HK-2 (cell line): ENCODE measurements around the gene ATP11A.
"Not testable (repeated sequence)": the region's sequence is repeated elsewhere in the genome, so short reads cannot be mapped to it uniquely, and the experiment has no call there.

Experiments
- DNase-seq: peaks from one replicate; pipeline ENCODE4 v3.0.0-alpha.2; 2018; ENCODE audit not compliant: unreplicated experiment

The ATP11A gene

GRCh38 chr13:112692586-112692985, 2.7 kb downstream of the ATP11A start:
- DNase-seq, result no peak

- peak; percentile 21 for DNase-seq
These were observed 4.1 kb downstream of the ATP11A start for GRCh38 chr13:112693831-112694497.

- no peak for DNase-seq
These were observed 5.3 kb downstream of the ATP11A start for GRCh38 chr13:112695121-112695520.

GRCh38 chr13:112696001-112696868, 6.4 kb downstream of the ATP11A start:
- DNase-seq, result no peak

GRCh38 chr13:112696869-112697465, 7.1 kb downstream of the ATP11A start:
- DNase-seq, result no peak

- no peak for DNase-seq
These were observed 8.2 kb downstream of the ATP11A start for GRCh38 chr13:112697756-112698655.

- DNase-seq, result no peak
These were observed 9.6 kb downstream of the ATP11A start for GRCh38 chr13:112699322-112699918.

- no peak for DNase-seq
These were observed 10.6 kb downstream of the ATP11A start for GRCh38 chr13:112700291-112701060.

GRCh38 chr13:112702341-112702985, 12.6 kb downstream of the ATP11A start:
- DNase-seq, result no peak

- no peak for DNase-seq
These were observed 13.1 kb downstream of the ATP11A start for GRCh38 chr13:112702986-112703379.

GRCh38 chr13:112703449-112704284, 13.8 kb downstream of the ATP11A start:
- DNase-seq, result no peak

GRCh38 chr13:112704308-112705145, 14.7 kb downstream of the ATP11A start:
- DNase-seq, result no peak

- no peak for DNase-seq
These were observed 15.4 kb downstream of the ATP11A start for GRCh38 chr13:112705286-112705685.

GRCh38 chr13:112706171-112706570, 16.3 kb downstream of the ATP11A start:
- no peak for DNase-seq

GRCh38 chr13:112708560-112709240, 18.9 kb downstream of the ATP11A start:
- DNase-seq, result no peak

- not testable (repeated sequence) for DNase-seq
These were observed 19.5 kb downstream of the ATP11A start for GRCh38 chr13:112709316-112709715.
